Measurements from ENCODE around the gene ROR2.

DNA sequence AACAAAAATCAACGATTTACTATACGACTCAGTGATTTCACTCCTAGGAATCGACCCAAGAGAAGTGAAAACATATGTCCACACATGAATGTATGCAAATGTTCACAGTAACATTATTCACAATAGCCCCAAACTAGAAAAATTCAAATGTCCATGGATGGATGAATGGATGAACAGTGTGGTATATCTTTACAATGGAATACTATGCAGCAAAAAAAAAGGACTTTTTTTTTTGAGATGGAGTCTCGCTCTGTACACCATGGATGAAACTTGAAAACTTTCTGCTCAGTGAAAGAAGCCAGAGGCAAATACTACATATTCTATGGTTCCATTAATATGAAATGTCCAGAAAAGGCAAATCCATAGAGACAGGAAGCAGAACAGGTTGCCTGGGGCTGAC is 233.8 kb downstream of the ROR2 start:
- TF ChIP-seq, protein P1, sequence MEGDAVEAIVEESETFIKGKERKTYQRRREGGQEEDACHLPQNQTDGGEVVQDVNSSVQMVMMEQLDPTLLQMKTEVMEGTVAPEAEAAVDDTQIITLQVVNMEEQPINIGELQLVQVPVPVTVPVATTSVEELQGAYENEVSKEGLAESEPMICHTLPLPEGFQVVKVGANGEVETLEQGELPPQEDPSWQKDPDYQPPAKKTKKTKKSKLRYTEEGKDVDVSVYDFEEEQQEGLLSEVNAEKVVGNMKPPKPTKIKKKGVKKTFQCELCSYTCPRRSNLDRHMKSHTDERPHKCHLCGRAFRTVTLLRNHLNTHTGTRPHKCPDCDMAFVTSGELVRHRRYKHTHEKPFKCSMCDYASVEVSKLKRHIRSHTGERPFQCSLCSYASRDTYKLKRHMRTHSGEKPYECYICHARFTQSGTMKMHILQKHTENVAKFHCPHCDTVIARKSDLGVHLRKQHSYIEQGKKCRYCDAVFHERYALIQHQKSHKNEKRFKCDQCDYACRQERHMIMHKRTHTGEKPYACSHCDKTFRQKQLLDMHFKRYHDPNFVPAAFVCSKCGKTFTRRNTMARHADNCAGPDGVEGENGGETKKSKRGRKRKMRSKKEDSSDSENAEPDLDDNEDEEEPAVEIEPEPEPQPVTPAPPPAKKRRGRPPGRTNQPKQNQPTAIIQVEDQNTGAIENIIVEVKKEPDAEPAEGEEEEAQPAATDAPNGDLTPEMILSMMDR (IDR thresholded peaks at IDR 0.05) = no peak
- no peak for TF ChIP-seq POLR2A (IDR thresholded peaks at IDR 0.05)
